Neuron (in vitro differentiated cells): ENCODE data around the gene CEP250.
A peak's percentile ranks its signal among the peaks of the same experiment; 100 is the strongest.
"Not testable (repeated sequence)": the region's sequence is repeated elsewhere in the genome, so short reads cannot be mapped to it uniquely, and the experiment has no call there.

Source experiments
- H2AFZ ChIP-seq: one replicate; pipeline ENCODE4 v1.6.1; 2013; ENCODE audit warnings: low read depth, mild to moderate bottlenecking, inconsistent platforms, low read length, moderate library complexity
- H3K27me3 ChIP-seq: one replicate; pipeline ENCODE4 v1.6.1; 2013; ENCODE audit warnings: low read length; ENCODE audit not compliant: insufficient read depth
- H3K36me3 ChIP-seq: one replicate; pipeline ENCODE4 v1.6.1; 2013; ENCODE audit warnings: low read length; ENCODE audit not compliant: insufficient read depth
- H3K4me1 ChIP-seq: one replicate; pipeline ENCODE4 v1.6.1; 2013; ENCODE audit warnings: low read length; ENCODE audit not compliant: insufficient read depth
- H3K4me3 ChIP-seq: 2 replicates; pipeline ENCODE4 v1.5.1; 2013; ENCODE audit warnings: mild to moderate bottlenecking, low read length, moderate library complexity
- H3K9me3 ChIP-seq: one replicate; pipeline ENCODE4 v1.6.1; 2013; ENCODE audit warnings: low read length

The CEP250 gene

GRCh38 chr20:35527122-35527769 lies 71.8 kb downstream of the CEP250 start:
- H3K4me3 ChIP-seq, result no peak overlapping the region
- no peaks in the 10 kb centered on the region for H3K4me1 ChIP-seq
- peaks cover 4% of the 10 kb centered on the region for H3K9me3 ChIP-seq
- no peaks in the 10 kb centered on the region for H3K36me3 ChIP-seq
- no peak overlapping the region for H2AFZ ChIP-seq
- no peaks in the 10 kb centered on the region for H3K27me3 ChIP-seq

DNA sequence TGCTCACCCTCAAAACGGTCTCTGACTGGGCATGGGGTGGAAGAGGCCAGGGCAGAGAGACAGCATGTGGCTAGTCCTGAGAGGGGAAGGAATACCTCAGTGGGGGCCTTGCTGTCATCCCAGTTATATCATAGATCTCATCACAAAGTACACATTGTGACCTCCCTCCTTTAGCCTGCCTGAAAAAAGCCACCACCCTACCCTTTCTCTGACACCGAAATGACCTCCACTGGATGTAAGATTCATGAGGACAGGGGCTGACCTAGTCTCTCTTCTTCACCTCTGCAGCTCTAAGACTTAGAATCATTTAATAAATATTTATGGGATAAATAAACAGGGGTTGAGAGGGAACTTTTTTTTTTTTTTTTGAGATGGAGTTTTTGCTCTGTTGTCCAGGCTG lies 74.2 kb downstream of the CEP250 start, which contains the start of gene C20orf173:
Gene C20orf173 (minus strand): TSS at position 101 of the 400 bp plus-strand sequence. CDS start 279 bp downstream, outside the sequence.
- H3K27me3 ChIP-seq, result no peaks in the 10 kb centered on the region
- H3K4me1 ChIP-seq, result no peaks in the 10 kb centered on the region
- H3K9me3 ChIP-seq, result peaks cover 4% of the 10 kb centered on the region
- H3K4me3 ChIP-seq, result no peak within 1 kb of the TSS
- H2AFZ ChIP-seq, result no peak within 1 kb of the TSS
- no peaks in the 10 kb centered on the region for H3K36me3 ChIP-seq

- Histone ChIP-seq H3K4me3 (peak overlapping the region; percentile 37), H3K4me1 (peaks cover 12% of the 10 kb centered on the region), H3K9me3 (no peaks in the 10 kb centered on the region), H3K27me3 (no peaks in the 10 kb centered on the region), H3K36me3 (peaks cover 13% of the 10 kb centered on the region), H2AFZ (no peak overlapping the region)
These were observed 84.4 kb downstream of the CEP250 start for GRCh38 chr20:35539756-35540212.

GRCh38 chr20:35541118-35541782 lies 85.9 kb downstream of the CEP250 start:
- Histone ChIP-seq H3K27me3 (no peaks in the 10 kb centered on the region), H3K4me3 (peak overlapping the region; percentile 58), H3K9me3 (no peaks in the 10 kb centered on the region), H2AFZ (peak overlapping the region; percentile 94), H3K4me1 (peaks cover 12% of the 10 kb centered on the region), H3K36me3 (peaks cover 19% of the 10 kb centered on the region)

- Histone ChIP-seq H3K36me3 (peaks cover 27% of the 10 kb centered on the region), H3K9me3 (no peaks in the 10 kb centered on the region), H3K4me1 (peaks cover 12% of the 10 kb centered on the region), H3K4me3 (peak within 1 kb of the TSS; percentile 58), H2AFZ (peak within 1 kb of the TSS; percentile 94), H3K27me3 (no peaks in the 10 kb centered on the region)
These were observed 86.6 kb downstream of the CEP250 start, which contains the start of gene ERGIC3 for GRCh38 chr20:35541783-35542662. Gene ERGIC3, plus strand, starts transcription at chr20:35542078. Its CDS starts 20 bp downstream, at chr20:35542098.

DNA sequence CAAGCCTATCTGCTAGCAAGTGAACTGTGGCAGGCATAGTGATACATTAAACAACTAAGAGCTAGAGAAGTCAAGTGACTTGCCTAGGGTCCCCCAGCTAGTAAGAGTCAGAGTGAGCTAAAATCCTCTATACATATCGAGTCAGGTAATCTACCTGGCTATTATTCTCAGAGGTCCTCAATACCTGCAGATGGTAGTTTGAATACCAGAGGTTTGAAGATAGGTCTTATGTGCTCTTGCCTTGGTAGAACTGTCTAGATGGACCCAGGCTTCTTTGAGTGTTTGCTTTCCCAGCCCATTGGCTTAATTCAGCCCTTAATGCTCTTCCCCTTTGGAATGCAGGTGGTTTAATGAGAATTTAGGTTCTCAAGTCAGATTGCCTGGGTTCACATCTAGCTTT lies 87.6 kb downstream of the CEP250 start:
- H3K9me3 ChIP-seq, result no peaks in the 10 kb centered on the region
- H3K4me1 ChIP-seq, result peaks cover 12% of the 10 kb centered on the region
- no peak overlapping the region for H2AFZ ChIP-seq
- H3K4me3 ChIP-seq, result peak overlapping the region; percentile 58
- H3K27me3 ChIP-seq, result no peaks in the 10 kb centered on the region
- H3K36me3 ChIP-seq, result peaks cover 35% of the 10 kb centered on the region

- Histone ChIP-seq H3K36me3 (peaks cover 47% of the 10 kb centered on the region), H3K27me3 (no peaks in the 10 kb centered on the region), H3K4me3 (no peak overlapping the region), H3K4me1 (peaks cover 12% of the 10 kb centered on the region), H3K9me3 (no peaks in the 10 kb centered on the region), H2AFZ (no peak overlapping the region)
These were observed 89.0 kb downstream of the CEP250 start for GRCh38 chr20:35544436-35544835.

DNA sequence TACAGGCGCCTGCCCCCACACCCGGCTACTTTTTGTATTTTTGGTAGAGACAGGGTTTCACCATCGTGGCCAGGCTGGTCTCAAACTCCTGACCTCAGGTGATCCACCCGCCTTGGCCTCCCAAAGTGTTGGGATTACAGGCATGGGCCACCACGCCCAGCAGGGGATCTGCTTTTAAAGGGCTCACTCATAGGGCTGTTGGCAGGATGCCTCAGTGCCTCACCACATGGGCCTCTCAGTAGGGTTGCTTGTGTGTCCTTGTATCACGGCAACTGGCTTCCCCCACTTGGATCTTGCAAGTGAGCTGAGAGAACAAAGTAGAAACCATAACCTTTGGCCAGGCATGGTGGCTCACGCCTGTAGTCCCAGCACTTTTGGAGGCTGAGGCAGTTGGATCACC lies 89.5 kb downstream of the CEP250 start:
- not testable (repeated sequence) for H3K27me3 ChIP-seq, H3K4me3 ChIP-seq, H3K9me3 ChIP-seq, H2AFZ ChIP-seq
- peaks cover 50% of the 10 kb centered on the region for H3K36me3 ChIP-seq
- H3K4me1 ChIP-seq, result peaks cover 12% of the 10 kb centered on the region

- H3K36me3 ChIP-seq, result peaks cover 59% of the 10 kb centered on the region
- peaks cover 11% of the 10 kb centered on the region for H3K4me1 ChIP-seq
- H3K4me3 ChIP-seq, result no peak overlapping the region
- H2AFZ ChIP-seq, result no peak overlapping the region
- no peaks in the 10 kb centered on the region for H3K27me3 ChIP-seq
- no peaks in the 10 kb centered on the region for H3K9me3 ChIP-seq
These were observed 90.7 kb downstream of the CEP250 start for GRCh38 chr20:35546127-35546526.

DNA sequence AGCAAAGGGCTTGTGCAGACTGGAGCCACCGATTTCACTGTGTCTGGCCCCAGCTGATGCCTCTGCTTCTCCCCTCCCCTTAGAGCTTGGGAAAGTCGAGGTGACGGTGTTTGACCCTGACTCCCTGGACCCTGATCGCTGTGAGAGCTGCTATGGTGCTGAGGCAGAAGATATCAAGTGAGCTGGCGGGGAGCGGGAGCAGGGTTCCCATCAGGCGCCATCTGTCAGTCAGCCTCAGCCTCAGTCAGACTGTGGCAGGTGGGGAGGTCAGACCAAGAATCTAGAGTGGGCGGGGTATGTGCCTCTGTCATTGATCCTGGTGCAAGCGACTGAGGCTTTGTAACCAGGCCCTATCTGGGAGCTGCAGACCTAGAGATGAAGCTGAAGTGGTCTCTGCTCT lies 91.9 kb downstream of the CEP250 start:
- Histone ChIP-seq H3K4me1 (peaks cover 6% of the 10 kb centered on the region), H3K36me3 (peaks cover 71% of the 10 kb centered on the region), H2AFZ (no peak overlapping the region), H3K9me3 (no peaks in the 10 kb centered on the region), H3K27me3 (no peaks in the 10 kb centered on the region), H3K4me3 (no peak overlapping the region)

DNA sequence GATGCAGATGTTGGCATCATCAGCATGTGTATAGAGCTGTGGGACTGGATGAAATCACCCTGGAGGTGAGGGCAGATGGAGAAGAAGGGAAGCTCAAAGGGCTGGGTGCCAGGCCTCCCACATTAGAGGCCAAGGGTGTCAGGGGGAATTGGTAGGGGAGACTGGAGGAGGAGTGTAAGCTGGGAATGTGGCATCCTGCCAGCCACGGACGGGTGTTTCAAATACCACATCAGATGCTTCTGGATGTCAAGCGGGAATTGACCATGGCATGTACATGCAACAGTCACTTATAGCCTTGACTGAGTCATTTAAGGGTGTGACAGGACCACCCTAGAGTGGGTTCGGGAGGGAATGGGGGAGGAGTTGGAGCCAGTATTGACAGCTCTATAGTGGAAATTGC lies 96.1 kb downstream of the CEP250 start:
- H3K36me3 ChIP-seq, result peaks cover 86% of the 10 kb centered on the region
- H3K9me3 ChIP-seq, result no peaks in the 10 kb centered on the region
- H3K4me3 ChIP-seq, result no peak overlapping the region
- no peaks in the 10 kb centered on the region for H3K27me3 ChIP-seq
- H3K4me1 ChIP-seq, result no peaks in the 10 kb centered on the region
- no peak overlapping the region for H2AFZ ChIP-seq

GRCh38 chr20:35552914-35553313 lies 97.5 kb downstream of the CEP250 start:
- Histone ChIP-seq H3K9me3 (no peaks in the 10 kb centered on the region), H3K4me1 (no peaks in the 10 kb centered on the region), H2AFZ (no peak overlapping the region), H3K27me3 (no peaks in the 10 kb centered on the region), H3K4me3 (no peak overlapping the region), H3K36me3 (peaks cover 88% of the 10 kb centered on the region)

- peaks cover 78% of the 10 kb centered on the region for H3K36me3 ChIP-seq
- not testable (repeated sequence) for H3K4me3 ChIP-seq, H2AFZ ChIP-seq, H3K27me3 ChIP-seq, H3K9me3 ChIP-seq, H3K4me1 ChIP-seq
These were observed 100.1 kb downstream of the CEP250 start for GRCh38 chr20:35555461-35555860.
